Measurements from ENCODE around the gene DHRS12.

DHRS12 gene

GRCh38 chr13:51768976-51769375 lies 35.0 kb downstream of the DHRS12 start:
- Histone ChIP-seq H3K27me3 (ENCODE audit: insufficient read depth, low read depth) (no peaks in the 10 kb centered on the region), H2AFZ (ENCODE audit: low read depth) (no peak overlapping the region), H3K79me2 (ENCODE audit: insufficient read depth, low read depth) (no peaks in the 10 kb centered on the region), H3K27ac (no peak overlapping the region), H3K4me1 (ENCODE audit: low read depth, poor library complexity, severe bottlenecking) (peaks cover 14% of the 10 kb centered on the region), H4K20me1 (ENCODE audit: insufficient read depth) (no peaks in the 10 kb centered on the region), H3K9ac (no peak overlapping the region), H3K4me3 (IDR thresholded peaks at IDR 0.05; ENCODE audit: insufficient read depth, low read depth, low read length) (no peak overlapping the region), H3K4me2 (no peak overlapping the region), H3K36me3 (ENCODE audit: insufficient read depth) (no peaks in the 10 kb centered on the region)
- TF ChIP-seq CTCF (conservative IDR thresholded peaks at IDR 0.05; ENCODE audit: low read depth, low read length), result no peak

- no peaks in the 10 kb centered on the region for H4K20me1 ChIP-seq (ENCODE audit: insufficient read depth)
- no peak overlapping the region for H3K9ac ChIP-seq
- H3K4me3 ChIP-seq (IDR thresholded peaks at IDR 0.05; ENCODE audit: insufficient read depth, low read depth, low read length), result no peak overlapping the region
- no peaks in the 10 kb centered on the region for H3K27me3 ChIP-seq (ENCODE audit: insufficient read depth, low read depth)
- H3K4me2 ChIP-seq, result no peak overlapping the region
- H3K4me1 ChIP-seq (ENCODE audit: low read depth, poor library complexity, severe bottlenecking), result peaks cover 19% of the 10 kb centered on the region
- TF ChIP-seq CTCF (conservative IDR thresholded peaks at IDR 0.05; ENCODE audit: low read depth, low read length), result no peak
- H3K27ac ChIP-seq, result no peak overlapping the region
- no peaks in the 10 kb centered on the region for H3K36me3 ChIP-seq (ENCODE audit: insufficient read depth)
- H2AFZ ChIP-seq (ENCODE audit: low read depth), result no peak overlapping the region
- no peaks in the 10 kb centered on the region for H3K79me2 ChIP-seq (ENCODE audit: insufficient read depth, low read depth)
Measured at GRCh38 chr13:51768378-51768921, 35.5 kb downstream of the DHRS12 start.

- peaks cover 21% of the 10 kb centered on the region for H3K4me1 ChIP-seq (ENCODE audit: low read depth, poor library complexity, severe bottlenecking)
- H3K79me2 ChIP-seq (ENCODE audit: insufficient read depth, low read depth), result no peaks in the 10 kb centered on the region
- no peak overlapping the region for H3K4me3 ChIP-seq (IDR thresholded peaks at IDR 0.05; ENCODE audit: insufficient read depth, low read depth, low read length)
- H3K4me2 ChIP-seq, result no peak overlapping the region
- no peak overlapping the region for H3K9ac ChIP-seq
- H3K27ac ChIP-seq, result no peak overlapping the region
- no peaks in the 10 kb centered on the region for H3K27me3 ChIP-seq (ENCODE audit: insufficient read depth, low read depth)
- H2AFZ ChIP-seq (ENCODE audit: low read depth), result no peak overlapping the region
- no peaks in the 10 kb centered on the region for H3K36me3 ChIP-seq (ENCODE audit: insufficient read depth)
- no peaks in the 10 kb centered on the region for H4K20me1 ChIP-seq (ENCODE audit: insufficient read depth)
- no peak for TF ChIP-seq CTCF (conservative IDR thresholded peaks at IDR 0.05; ENCODE audit: low read depth, low read length)
Measured at GRCh38 chr13:51767100-51767499, 36.9 kb downstream of the DHRS12 start.

GRCh38 chr13:51765142-51765515 lies 38.8 kb downstream of the DHRS12 start:
- Histone ChIP-seq H3K4me2 (peak overlapping the region; percentile 67), H3K27ac (peak overlapping the region; percentile 86)

More at GRCh38 chr13:51765142-51765515, 38.8 kb downstream of the DHRS12 start:
- Histone ChIP-seq H3K79me2 (ENCODE audit: insufficient read depth, low read depth) (no peaks in the 10 kb centered on the region), H3K27me3 (ENCODE audit: insufficient read depth, low read depth) (no peaks in the 10 kb centered on the region), H3K4me3 (IDR thresholded peaks at IDR 0.05; ENCODE audit: insufficient read depth, low read depth, low read length) (no peak overlapping the region), H2AFZ (ENCODE audit: low read depth) (peak overlapping the region; percentile 68), H4K20me1 (ENCODE audit: insufficient read depth) (no peaks in the 10 kb centered on the region), H3K4me1 (ENCODE audit: low read depth, poor library complexity, severe bottlenecking) (peaks cover 21% of the 10 kb centered on the region), H3K9ac (peak overlapping the region; percentile 65; the same call in 1 of the 2 replicates), H3K36me3 (ENCODE audit: insufficient read depth) (no peaks in the 10 kb centered on the region)
- no peak for TF ChIP-seq CTCF (conservative IDR thresholded peaks at IDR 0.05; ENCODE audit: low read depth, low read length)

All from KMS-11 (cell line).